Left lung (tissue), 10 donors: ENCODE results near the gene C1QTNF8. TPM values are rescaled to one million over a fixed set of nuclear protein-coding genes. Genes with fewer than 3 reads are reported as not detected.

Experiments used
- ATAC-seq: fragments of 200-7000 bp; cut with Tn5 transposase; one replicate; pipeline ENCODE4 v1.9.1; 2020; ENCODE audit warnings: moderate library complexity
- DNase-seq, 4 donors: peaks; one replicate each; pipeline ENCODE4 v3.0.0-alpha.2; 2013 to 2020
- H3K27ac ChIP-seq, 2 donors: fragments of 200-600 bp; sonication (generic) in 1 of 2; one replicate each; pipeline versions ENCODE4 v1.5.0 to v1.8.0; 2020 to 2021
- H3K27me3 ChIP-seq, 2 donors: fragments of 200-600 bp; sonication (generic) in 1 of 2; one replicate each; pipeline versions ENCODE4 v1.5.0 to v1.8.0; 2020 to 2021
- H3K36me3 ChIP-seq, 2 donors: fragments of 200-600 bp; sonication (generic) in 1 of 2; one replicate each; pipeline versions ENCODE4 v1.5.0 to v1.8.0; 2020 to 2021
- H3K4me1 ChIP-seq, 2 donors: fragments of 200-600 bp; one replicate each; pipeline ENCODE4 v1.8.0; 2021
- H3K4me3 ChIP-seq, 2 donors: fragments of 200-600 bp; sonication (generic) in 1 of 2; one replicate each; pipeline versions ENCODE4 v1.5.0 to v1.8.0; 2020 to 2021; ENCODE audit warnings: mild to moderate bottlenecking in 1 of 2
- H3K9me3 ChIP-seq, 2 donors: fragments of 200-600 bp; sonication (generic) in 1 of 2; one replicate each; pipeline versions ENCODE4 v1.5.0 to v1.8.0; 2020 to 2021
- CTCF ChIP-seq, 2 donors: fragments of 200-600 bp; sonication (generic) in 1 of 2; IDR thresholded peaks; one replicate each; pipeline versions ENCODE4 v1.5.0 to v1.8.0; 2021; ENCODE audit warnings: antibody characterized with exemption in 2 of 2
- intact Hi-C, 2 donors: fragments of 100-400 bp; cut with DNase I; formaldehyde crosslinking; loops; one replicate each; pipeline versions ENCODE4 v1.11.2 to v1.14.2; 2022
- polyA plus RNA-seq, 6 donors: library from polyadenylated mRNA; unstranded; fragments of 120-200 nt; gene quantifications; one replicate each; pipeline ENCODE4 v1.2.1, GENCODE V29; 2013; ENCODE audit not compliant: insufficient read length in 6 of 6
- total RNA-seq, 2 donors: library from RNA; stranded (reverse); fragmentation: NEBNext Ultra II Directional; extraction: Animal tissue kit (Norgen Biotek cat#: 25700); gene quantifications; one replicate each; pipeline ENCODE4 v1.2.1, GENCODE V29; 2021
- donor health status: DM: no; HTN: yes; CAD: no.
- donor health status: DM: no; HTN: no; CAD: no.

The C1QTNF8 gene
- total and polyA plus RNA-seq, 8 donors = 0.10 to 0.23 (median 0.10) TPM; not detected in 5

- ATAC-seq (peak; percentile 64), DNase-seq (peak in 1 of 4 donors; percentile 17)
- Histone ChIP-seq H3K36me3 (no peaks in the 10 kb centered on the region), H3K27me3 (peaks cover 0 to 88% of the 10 kb centered on the region in 2 donors), H3K9me3 (peaks cover 0 to 12% of the 10 kb centered on the region in 2 donors), H3K27ac (no peak overlapping the region), H3K4me3 (no peak overlapping the region), H3K4me1 (no peaks in the 10 kb centered on the region)
- peak; percentile 67 to 80 for TF ChIP-seq CTCF (IDR thresholded peaks at IDR 0.05)
- intact Hi-C loops = loop anchor here in 1 of 2 donors (5.0 kb wide), 1 partner anchor 240 kb away; no protein-coding TSS in a partner anchor
These were observed 38.7 kb downstream of the C1QTNF8 start for GRCh38 chr16:1057252-1057932.

- intact Hi-C loops = loop anchor here in 1 of 2 donors (5.0 kb wide), 1 partner anchor 239 kb away; no protein-coding TSS in a partner anchor
- TF ChIP-seq CTCF (IDR thresholded peaks at IDR 0.05) = no peak
- Histone ChIP-seq H3K27me3 (peaks cover 0 to 88% of the 10 kb centered on the region in 2 donors), H3K4me3 (no peak overlapping the region), H3K27ac (no peak overlapping the region), H3K36me3 (no peaks in the 10 kb centered on the region), H3K4me1 (no peaks in the 10 kb centered on the region), H3K9me3 (peaks cover 0 to 12% of the 10 kb centered on the region in 2 donors)
- ATAC-seq = no peak
- DNase-seq = no peak
These were observed 39.8 kb downstream of the C1QTNF8 start for GRCh38 chr16:1056196-1056595.

- H3K9me3 ChIP-seq = peaks cover 0 to 12% of the 10 kb centered on the region in 2 donors
- H3K4me3 ChIP-seq = no peak overlapping the region
- peaks cover 0 to 88% of the 10 kb centered on the region in 2 donors for H3K27me3 ChIP-seq
- ATAC-seq (no peak), DNase-seq (no peak)
- no peaks in the 10 kb centered on the region for H3K4me1 ChIP-seq
- no peak for TF ChIP-seq CTCF (IDR thresholded peaks at IDR 0.05)
- H3K36me3 ChIP-seq = no peaks in the 10 kb centered on the region
- intact Hi-C loops = loop anchor here in 1 of 2 donors (5.0 kb wide), 1 partner anchor 238 kb away; no protein-coding TSS in a partner anchor
- no peak overlapping the region for H3K27ac ChIP-seq
These were observed 40.5 kb downstream of the C1QTNF8 start for GRCh38 chr16:1055557-1055924.

- Histone ChIP-seq H3K4me3 (no peak overlapping the region), H3K27me3 (peaks cover 0 to 88% of the 10 kb centered on the region in 2 donors), H3K4me1 (no peaks in the 10 kb centered on the region), H3K9me3 (peaks cover 0 to 12% of the 10 kb centered on the region in 2 donors), H3K27ac (no peak overlapping the region), H3K36me3 (no peaks in the 10 kb centered on the region)
- intact Hi-C loops = loop anchor here in 1 of 2 donors (5.0 kb wide), 1 partner anchor 238 kb away; no protein-coding TSS in a partner anchor
- TF ChIP-seq CTCF (IDR thresholded peaks at IDR 0.05) = peak; percentile 55 to 66
- peak in 2 of 4 donors; percentile 43 to 63 for DNase-seq
- ATAC-seq = peak; percentile 85
These were observed 41.1 kb downstream of the C1QTNF8 start for GRCh38 chr16:1054660-1055556.
